Measurements from ENCODE around the gene PAX5. TPM values are rescaled to one million over a fixed set of nuclear protein-coding genes. Genes with fewer than 3 reads are reported as not detected.

PAX5 gene
- total and polyA plus RNA-seq, 2 donors (not counting 1 experiment from before 2014, with no cell fraction given), result 196 to 275 TPM

- peaks cover 96% of the 10 kb centered on the region for H4K20me1 ChIP-seq (ENCODE audit: control insufficient read depth, insufficient read depth, low read length, poor library complexity, severe bottlenecking)
- H3K36me3 ChIP-seq (replicated peaks in 1 of 2; ENCODE audit: control extremely low read depth in 1 of 2, control insufficient read depth in 1 of 2, extremely low read depth in 1 of 2, insufficient read depth in 2 of 2, low read length in 1 of 2), result peaks cover 0 to 51% of the 10 kb centered on the region in 2 experiments
- H3K27ac ChIP-seq (ENCODE audit: low read length in 2 of 2), result peak overlapping the region; percentile 64 to 77
- peaks cover 67 to 81% of the 10 kb centered on the region in 2 donors for H3K4me1 ChIP-seq (ENCODE audit: control insufficient read depth in 2 of 2, insufficient read depth in 2 of 2, low read length in 2 of 2)
- H3K27me3 ChIP-seq (replicated peaks in 1 of 4; ENCODE audit: control extremely low read depth in 1 of 4, control insufficient read depth in 3 of 4, insufficient read depth in 4 of 4, low read length in 3 of 4), result no peaks in the 10 kb centered on the region
- CTCF ChIA-PET, result interaction anchor here (0.8 to 9.1 kb wide), 16 partner anchors 11 to 381 kb away, joined by 3 to 162 read pairs (median 4); no protein-coding TSS in a partner anchor
- peak overlapping the region; percentile 99 for H3K4me3 Mint-ChIP-seq
- no peaks in the 10 kb centered on the region for H3K27me3 Mint-ChIP-seq
- peak overlapping the region; percentile 27 for H2AFZ ChIP-seq (ENCODE audit: insufficient read depth, low read depth, low read length, poor library complexity, severe bottlenecking)
- intact Hi-C loops (cut with micrococcal nuclease), result loop anchor here (1.0 to 5.0 kb wide), 3 partner anchors 9 to 441 kb away; partner anchors contain the start of gene ZBTB5
- peak overlapping the region; percentile 58 to 84 (median 76) for H3K4me3 ChIP-seq (ENCODE audit: control extremely low read depth in 1 of 5, extremely low read depth in 1 of 5, insufficient read depth in 1 of 5, low read depth in 2 of 5, low read length in 4 of 5)
- H3K4me2 ChIP-seq (replicated peaks; ENCODE audit: low read depth, low read length, poor library complexity, severe bottlenecking), result peak overlapping the region; percentile 88
- peaks cover 78% of the 10 kb centered on the region for H3K4me1 Mint-ChIP-seq
- WGBS (ENCODE audit: insufficient coverage), result under 1% methylated on average over 59 of the region's 62 CpGs
- POLR2A ChIA-PET, result interaction anchor here (0.6 to 6.4 kb wide), 10 partner anchors 10 to 276 kb away, joined by 4 to 59 read pairs (median 6); partner anchors contain the start of gene PAX5
- no peaks in the 10 kb centered on the region for H3K9me3 Mint-ChIP-seq (ENCODE audit: insufficient read depth)
- peak overlapping the region; percentile 81 for H3K27ac Mint-ChIP-seq
- H3K9me3 ChIP-seq (ENCODE audit: control extremely low read depth in 1 of 3, control insufficient read depth in 2 of 3, insufficient read depth in 1 of 3, low read length in 2 of 3), result no peaks in the 10 kb centered on the region
- peak overlapping the region; percentile 98 for H3K9ac ChIP-seq (ENCODE audit: low read length)
- ATAC-seq (ENCODE audit: low read depth) (no peak), DNase-seq (peak; percentile 57)
- peaks cover 100% of the 10 kb centered on the region for H3K79me2 ChIP-seq (ENCODE audit: control insufficient read depth, insufficient read depth, low read length)
- TF ChIP-seq EZH2 (IDR thresholded peaks at IDR 0.05; ENCODE audit: borderline replicate concordance, insufficient read depth, low read depth, low read length, poor library complexity, severe bottlenecking) (no peak), CTCF (IDR thresholded peaks at IDR 0.05) (no peak)
Measured at GRCh38 chr9:37026113-37026930, 7.7 kb downstream of the PAX5 start.

GRCh38 chr9:37025823-37026112, 8.3 kb downstream of the PAX5 start:
- ChIA-PET POLR2A (interaction anchor here (1.3 to 6.4 kb wide), 6 partner anchors 10 to 32 kb away, joined by 5 to 59 read pairs (median 14); partner anchors contain the start of gene PAX5), CTCF (interaction anchor here (0.7 to 9.1 kb wide), 15 partner anchors 11 to 381 kb away, joined by 3 to 162 read pairs (median 5); no protein-coding TSS in a partner anchor)
- Histone ChIP-seq H3K4me2 (replicated peaks; ENCODE audit: low read depth, low read length, poor library complexity, severe bottlenecking) (peak overlapping the region; percentile 88), H2AFZ (ENCODE audit: insufficient read depth, low read depth, low read length, poor library complexity, severe bottlenecking) (peak overlapping the region; percentile 27), H3K36me3 (replicated peaks in 1 of 2; ENCODE audit: control extremely low read depth in 1 of 2, control insufficient read depth in 1 of 2, extremely low read depth in 1 of 2, insufficient read depth in 2 of 2, low read length in 1 of 2) (peaks cover 0 to 53% of the 10 kb centered on the region in 2 experiments), H3K27ac (ENCODE audit: low read length in 2 of 2) (peak overlapping the region; percentile 64 to 77), H3K9ac (ENCODE audit: low read length) (peak overlapping the region; percentile 98), H3K9me3 (ENCODE audit: control extremely low read depth in 1 of 3, control insufficient read depth in 2 of 3, insufficient read depth in 1 of 3, low read length in 2 of 3) (no peaks in the 10 kb centered on the region), H3K27me3 (replicated peaks in 1 of 4; ENCODE audit: control extremely low read depth in 1 of 4, control insufficient read depth in 3 of 4, insufficient read depth in 4 of 4, low read length in 3 of 4) (no peaks in the 10 kb centered on the region), H4K20me1 (ENCODE audit: control insufficient read depth, insufficient read depth, low read length, poor library complexity, severe bottlenecking) (peaks cover 95% of the 10 kb centered on the region), H3K4me1 (ENCODE audit: control insufficient read depth in 2 of 2, insufficient read depth in 2 of 2, low read length in 2 of 2) (peaks cover 64 to 78% of the 10 kb centered on the region in 2 donors), H3K4me3 (ENCODE audit: control extremely low read depth in 1 of 5, extremely low read depth in 1 of 5, insufficient read depth in 1 of 5, low read depth in 2 of 5, low read length in 4 of 5) (peak overlapping the region; percentile 58 to 84 (median 76)), H3K79me2 (ENCODE audit: control insufficient read depth, insufficient read depth, low read length) (peaks cover 100% of the 10 kb centered on the region)
- Mint-ChIP-seq H3K9me3 (ENCODE audit: insufficient read depth) (no peaks in the 10 kb centered on the region), H3K27me3 (no peaks in the 10 kb centered on the region), H3K4me1 (peaks cover 78% of the 10 kb centered on the region), H3K27ac (peak overlapping the region; percentile 81), H3K4me3 (peak overlapping the region; percentile 99)
- 0% methylated on average over 6 of the region's 9 CpGs for WGBS (ENCODE audit: insufficient coverage)
- no peak for ATAC-seq (ENCODE audit: low read depth)
- TF ChIP-seq CTCF (IDR thresholded peaks at IDR 0.05) (no peak), EZH2 (IDR thresholded peaks at IDR 0.05; ENCODE audit: borderline replicate concordance, insufficient read depth, low read depth, low read length, poor library complexity, severe bottlenecking) (no peak)
- DNase-seq, result no peak
- intact Hi-C loops (cut with micrococcal nuclease), result loop anchor here (1.0 to 5.0 kb wide), 4 partner anchors 8 to 442 kb away; partner anchors contain the start of genes ZBTB5 and ZCCHC7

All from B cell (primary cell).